HG03442 (cell line): ENCODE results near the gene POM121C.
A peak's percentile ranks its signal among the peaks of the same experiment; 100 is the strongest.
"Not testable (repeated sequence)": the region's sequence is repeated elsewhere in the genome, so short reads cannot be mapped to it uniquely, and the experiment has no call there.

Experiments used
- ATAC-seq: cut with Tn5 transposase; IDR thresholded peaks from one replicate; pipeline ENCODE4 v1.9.1; 2021; ENCODE audit warnings: mild to moderate bottlenecking, moderate library complexity; ENCODE audit not compliant: unreplicated experiment

Gene POM121C

GRCh38 chr7:75485979-75486643, at the start of gene POM121C:
Gene POM121C (minus strand): TSS chr7:75486299. CDS start chr7:75441496, 44,803 bp downstream.
- ATAC-seq, result peak; percentile 99

GRCh38 chr7:75534727-75535307, 48.7 kb upstream of the POM121C start:
- ATAC-seq, result peak; percentile 76

- ATAC-seq, result no peak
Observed at GRCh38 chr7:75533926-75534325, 47.8 kb upstream of the POM121C start.

GRCh38 chr7:75532639-75533038, 46.5 kb upstream of the POM121C start:
- ATAC-seq, result no peak

GRCh38 chr7:75531359-75531821, 45.3 kb upstream of the POM121C start:
- ATAC-seq, result no peak

- not testable (repeated sequence) for ATAC-seq
Observed at GRCh38 chr7:75527224-75527722, 41.2 kb upstream of the POM121C start.

GRCh38 chr7:75521727-75522126, 35.6 kb upstream of the POM121C start:
- not testable (repeated sequence) for ATAC-seq

- not testable (repeated sequence) for ATAC-seq
Observed at GRCh38 chr7:75518842-75519241, 32.7 kb upstream of the POM121C start.

- not testable (repeated sequence) for ATAC-seq
Observed at GRCh38 chr7:75509033-75509432, 22.9 kb upstream of the POM121C start.

GRCh38 chr7:75492020-75492419, 5.9 kb upstream of the POM121C start, which contains the start of gene SPDYE5:
Gene SPDYE5 (plus strand): TSS chr7:75492320. CDS start chr7:75494048, 1,728 bp downstream.
- ATAC-seq, result not testable (repeated sequence)

- not testable (repeated sequence) for ATAC-seq
Observed at GRCh38 chr7:75485355-75485978, 632 bp downstream of the POM121C start.

- ATAC-seq, result not testable (repeated sequence)
Observed at GRCh38 chr7:75480313-75480712, 5.8 kb downstream of the POM121C start.

GRCh38 chr7:75477457-75477856, 8.6 kb downstream of the POM121C start:
- not testable (repeated sequence) for ATAC-seq

GRCh38 chr7:75470166-75470565, 15.9 kb downstream of the POM121C start:
- not testable (repeated sequence) for ATAC-seq

GRCh38 chr7:75460541-75460940, 25.6 kb downstream of the POM121C start:
- not testable (repeated sequence) for ATAC-seq

- ATAC-seq, result not testable (repeated sequence)
Observed at GRCh38 chr7:75458034-75458433, 28.1 kb downstream of the POM121C start.

GRCh38 chr7:75456403-75456802, 29.7 kb downstream of the POM121C start:
- not testable (repeated sequence) for ATAC-seq

- ATAC-seq, result not testable (repeated sequence)
Observed at GRCh38 chr7:75452494-75452955, 33.6 kb downstream of the POM121C start.

GRCh38 chr7:75449946-75450345, 36.2 kb downstream of the POM121C start:
- ATAC-seq, result not testable (repeated sequence)

GRCh38 chr7:75442465-75443111, 43.5 kb downstream of the POM121C start:
- peak; percentile 73 for ATAC-seq

- peak; percentile 41 for ATAC-seq
Observed at GRCh38 chr7:75442101-75442464, 44.0 kb downstream of the POM121C start.
